SK-N-SH treated with all-trans-retinoic acid at 6 μM for 48 hours (cell line): ENCODE measurements around the gene COL6A2.

Experiments used
- ATAC-seq: fragments of 200-7000 bp; cut with Tn5 transposase; 3 replicates; pipeline ENCODE4 v1.9.1; 2020; ENCODE audit warnings: mild to moderate bottlenecking, moderate library complexity
- ARNTL ChIP-seq: fragments of 450-650 bp; formaldehyde crosslinking; IDR thresholded peaks from 2 replicates; pipeline ENCODE4 v1.5.0; 2020; ENCODE audit warnings: low read depth, mild to moderate bottlenecking, moderate library complexity, borderline replicate concordance
- BACH2 ChIP-seq: fragments of 250-450 bp; sonication (Bioruptor Pico); IDR thresholded peaks from 2 replicates; pipeline ENCODE4 v1.9.0; 2021; ENCODE audit warnings: mild to moderate bottlenecking, borderline replicate concordance
- ESRRG ChIP-seq: fragments of 250-450 bp; sonication (Bioruptor Pico); IDR thresholded peaks from 2 replicates; pipeline ENCODE4 v1.6.1; 2021; ENCODE audit warnings: mild to moderate bottlenecking
- GLIS3 ChIP-seq: fragments of 250-450 bp; sonication (Bioruptor Pico); IDR thresholded peaks from 2 replicates; pipeline ENCODE4 v1.5.0; 2020; ENCODE audit warnings: mild to moderate bottlenecking, moderate library complexity
- ISL1 ChIP-seq: fragments of 250-450 bp; sonication (Bioruptor Pico); IDR thresholded peaks from 2 replicates; pipeline ENCODE4 v2.1.2; 2022; ENCODE audit warnings: mild to moderate bottlenecking, moderate library complexity
- OSR1 ChIP-seq: fragments of 250-450 bp; sonication (Bioruptor Pico); IDR thresholded peaks from 2 replicates; pipeline ENCODE4 v1.8.0; 2022; ENCODE audit warnings: moderate library complexity, mild to moderate bottlenecking, inconsistent platforms
- RARB ChIP-seq: fragments of 250-450 bp; sonication (Bioruptor Pico); IDR thresholded peaks from 2 replicates; pipeline ENCODE4 v1.8.0; 2021; ENCODE audit warnings: mild to moderate bottlenecking, moderate library complexity
- SNAI2 ChIP-seq: fragments of 250-450 bp; sonication (Bioruptor Pico); IDR thresholded peaks from 2 replicates; pipeline ENCODE4 v1.5.0; 2020; ENCODE audit warnings: mild to moderate bottlenecking, moderate library complexity
- TCF4 ChIP-seq: fragments of 250-450 bp; sonication (Bioruptor Pico); IDR thresholded peaks from 2 replicates; pipeline ENCODE4 v1.8.0; 2021; ENCODE audit warnings: mild to moderate bottlenecking, moderate library complexity, borderline replicate concordance
- TOX ChIP-seq: fragments of 250-450 bp; sonication (Bioruptor Pico); IDR thresholded peaks from 2 replicates; pipeline ENCODE4 v1.8.0; 2021; ENCODE audit warnings: mild to moderate bottlenecking, moderate library complexity, borderline replicate concordance
- ZC3H10 ChIP-seq: fragments of 250-450 bp; sonication (Bioruptor Pico); IDR thresholded peaks from 2 replicates; pipeline ENCODE4 v1.5.1; 2021; ENCODE audit warnings: mild to moderate bottlenecking, moderate library complexity
- ZFP3 ChIP-seq: fragments of 250-450 bp; sonication (Bioruptor Pico); IDR thresholded peaks from 2 replicates; pipeline ENCODE4 v1.5.0; 2020; ENCODE audit warnings: mild to moderate bottlenecking, moderate library complexity
- ZFP30 ChIP-seq: fragments of 450-650 bp; formaldehyde crosslinking; IDR thresholded peaks from 2 replicates; pipeline ENCODE4 v1.5.0; 2022; ENCODE audit warnings: mild to moderate bottlenecking, moderate library complexity
- ZNF565 ChIP-seq: fragments of 450-650 bp; formaldehyde crosslinking; conservative IDR thresholded peaks from 2 replicates; pipeline ENCODE4 v1.5.0; 2020; ENCODE audit warnings: low read depth, mild to moderate bottlenecking, moderate library complexity
- ZNF70 ChIP-seq: fragments of 450-650 bp; formaldehyde crosslinking; IDR thresholded peaks from 2 replicates; pipeline ENCODE4 v1.5.0; 2020; ENCODE audit warnings: mild to moderate bottlenecking, moderate library complexity
- ZNF8 ChIP-seq: fragments of 450-650 bp; formaldehyde crosslinking; IDR thresholded peaks from 2 replicates; pipeline ENCODE4 v1.5.0; 2020; ENCODE audit warnings: mild to moderate bottlenecking, moderate library complexity
- TF ChIP-seq, protein P1 (sequence below): fragments of 250-450 bp; sonication (Bioruptor Pico); IDR thresholded peaks from 2 replicates; pipeline ENCODE4 v1.8.0; 2021; ENCODE audit warnings: low read depth, mild to moderate bottlenecking, moderate library complexity, borderline replicate concordance
- TF ChIP-seq, protein P2 (sequence below): fragments of 250-450 bp; sonication (Bioruptor Pico); IDR thresholded peaks from 2 replicates; pipeline ENCODE4 v1.8.0; 2020; ENCODE audit warnings: mild to moderate bottlenecking, moderate library complexity, borderline replicate concordance
- TF ChIP-seq, protein P3 (sequence below): fragments of 250-450 bp; sonication (Bioruptor Pico); IDR thresholded peaks from 2 replicates; pipeline ENCODE4 v1.5.1; 2020; ENCODE audit warnings: low read depth, mild to moderate bottlenecking, moderate library complexity
- TF ChIP-seq, protein P4 (sequence below): fragments of 250-450 bp; sonication (Bioruptor Pico); IDR thresholded peaks from 2 replicates; pipeline ENCODE4 v1.5.1; 2021; ENCODE audit warnings: mild to moderate bottlenecking, moderate library complexity
- TF ChIP-seq, protein P5 (sequence below): fragments of 250-450 bp; sonication (Bioruptor Pico); IDR thresholded peaks from 2 replicates; pipeline ENCODE4 v1.5.0; 2020; ENCODE audit warnings: mild to moderate bottlenecking, moderate library complexity

The COL6A2 gene

DNA sequence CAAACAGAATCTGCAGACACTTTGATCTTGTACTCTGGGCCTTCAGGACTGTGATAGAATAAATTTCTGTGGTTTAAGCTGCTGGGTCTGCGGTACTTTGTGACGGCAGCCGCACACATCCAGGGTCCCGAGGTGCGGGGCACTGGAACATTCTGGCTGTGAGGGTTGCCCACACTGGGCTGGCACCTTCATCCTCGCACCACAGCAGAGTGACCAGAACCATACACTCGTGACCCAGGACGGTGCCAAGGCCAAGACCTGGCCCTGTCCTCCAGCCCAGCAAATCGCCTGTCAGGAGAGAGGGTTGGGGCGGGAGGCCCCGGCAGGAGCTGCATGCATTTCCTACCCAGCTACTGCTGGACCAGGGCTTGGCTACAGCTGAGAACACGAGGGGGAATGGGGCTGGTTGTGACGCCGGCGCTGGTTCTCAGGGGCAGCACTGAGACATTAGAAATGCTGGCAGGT lies 60.1 kb downstream of the COL6A2 start:
- ATAC-seq = no peak
- TF ChIP-seq ZNF565 (CRISPR knock-in tag) = no peak
- TF ChIP-seq OSR1 = no peak
- no peak for TF ChIP-seq ZFP3 (CRISPR knock-in tag)
- no peak for TF ChIP-seq ZFP30
- TF ChIP-seq RARB (CRISPR knock-in tag) = no peak
- TF ChIP-seq ARNTL (CRISPR knock-in tag) = no peak
- TF ChIP-seq, protein P1, sequence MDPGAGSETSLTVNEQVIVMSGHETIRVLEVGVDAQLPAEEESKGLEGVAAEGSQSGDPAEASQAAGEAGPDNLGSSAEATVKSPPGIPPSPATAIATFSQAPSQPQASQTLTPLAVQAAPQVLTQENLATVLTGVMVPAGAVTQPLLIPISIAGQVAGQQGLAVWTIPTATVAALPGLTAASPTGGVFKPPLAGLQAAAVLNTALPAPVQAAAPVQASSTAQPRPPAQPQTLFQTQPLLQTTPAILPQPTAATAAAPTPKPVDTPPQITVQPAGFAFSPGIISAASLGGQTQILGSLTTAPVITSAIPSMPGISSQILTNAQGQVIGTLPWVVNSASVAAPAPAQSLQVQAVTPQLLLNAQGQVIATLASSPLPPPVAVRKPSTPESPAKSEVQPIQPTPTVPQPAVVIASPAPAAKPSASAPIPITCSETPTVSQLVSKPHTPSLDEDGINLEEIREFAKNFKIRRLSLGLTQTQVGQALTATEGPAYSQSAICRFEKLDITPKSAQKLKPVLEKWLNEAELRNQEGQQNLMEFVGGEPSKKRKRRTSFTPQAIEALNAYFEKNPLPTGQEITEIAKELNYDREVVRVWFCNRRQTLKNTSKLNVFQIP (CRISPR knock-in tag) = no peak
- TF ChIP-seq, protein P2, sequence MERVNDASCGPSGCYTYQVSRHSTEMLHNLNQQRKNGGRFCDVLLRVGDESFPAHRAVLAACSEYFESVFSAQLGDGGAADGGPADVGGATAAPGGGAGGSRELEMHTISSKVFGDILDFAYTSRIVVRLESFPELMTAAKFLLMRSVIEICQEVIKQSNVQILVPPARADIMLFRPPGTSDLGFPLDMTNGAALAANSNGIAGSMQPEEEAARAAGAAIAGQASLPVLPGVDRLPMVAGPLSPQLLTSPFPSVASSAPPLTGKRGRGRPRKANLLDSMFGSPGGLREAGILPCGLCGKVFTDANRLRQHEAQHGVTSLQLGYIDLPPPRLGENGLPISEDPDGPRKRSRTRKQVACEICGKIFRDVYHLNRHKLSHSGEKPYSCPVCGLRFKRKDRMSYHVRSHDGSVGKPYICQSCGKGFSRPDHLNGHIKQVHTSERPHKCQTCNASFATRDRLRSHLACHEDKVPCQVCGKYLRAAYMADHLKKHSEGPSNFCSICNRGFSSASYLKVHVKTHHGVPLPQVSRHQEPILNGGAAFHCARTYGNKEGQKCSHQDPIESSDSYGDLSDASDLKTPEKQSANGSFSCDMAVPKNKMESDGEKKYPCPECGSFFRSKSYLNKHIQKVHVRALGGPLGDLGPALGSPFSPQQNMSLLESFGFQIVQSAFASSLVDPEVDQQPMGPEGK = no peak
- TF ChIP-seq, all 23 proteins: peak for 0

DNA sequence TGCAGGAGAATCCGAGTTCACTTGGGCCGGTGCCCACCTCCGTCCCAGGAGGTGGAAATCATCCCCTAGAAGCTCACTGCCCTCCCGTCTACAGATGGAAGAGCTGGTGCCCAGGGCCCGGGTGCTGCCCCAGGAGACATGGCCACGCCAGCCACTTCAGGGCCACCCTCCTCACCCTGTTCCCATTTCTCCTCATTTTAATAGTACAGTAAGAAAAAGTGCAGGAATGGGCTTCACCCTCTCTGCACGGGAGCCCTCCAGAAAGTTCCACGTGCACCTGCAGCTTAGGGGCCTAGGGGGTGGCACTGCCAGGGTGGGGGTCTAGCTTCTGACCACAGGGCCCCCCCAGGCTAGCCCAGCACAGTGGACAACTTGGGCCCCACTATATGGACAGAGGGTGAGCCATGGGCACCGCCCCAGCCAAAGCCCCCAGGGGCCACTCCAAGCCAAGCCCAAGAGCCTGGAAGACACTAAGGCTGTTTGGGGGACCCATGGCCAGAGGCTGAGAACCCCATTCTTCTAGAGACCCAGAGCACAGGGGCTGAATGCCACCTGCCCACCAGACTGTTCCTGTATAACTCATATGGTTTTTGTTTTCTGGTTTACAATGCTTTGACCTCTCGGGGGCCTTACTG lies 60.9 kb downstream of the COL6A2 start:
- TF ChIP-seq TOX (CRISPR knock-in tag) (no peak), ZC3H10 (CRISPR knock-in tag) (no peak), OSR1 (no peak), ESRRG (CRISPR knock-in tag) (no peak), RARB (CRISPR knock-in tag) (no peak), BACH2 (CRISPR knock-in tag) (no peak)
- TF ChIP-seq, protein P3, sequence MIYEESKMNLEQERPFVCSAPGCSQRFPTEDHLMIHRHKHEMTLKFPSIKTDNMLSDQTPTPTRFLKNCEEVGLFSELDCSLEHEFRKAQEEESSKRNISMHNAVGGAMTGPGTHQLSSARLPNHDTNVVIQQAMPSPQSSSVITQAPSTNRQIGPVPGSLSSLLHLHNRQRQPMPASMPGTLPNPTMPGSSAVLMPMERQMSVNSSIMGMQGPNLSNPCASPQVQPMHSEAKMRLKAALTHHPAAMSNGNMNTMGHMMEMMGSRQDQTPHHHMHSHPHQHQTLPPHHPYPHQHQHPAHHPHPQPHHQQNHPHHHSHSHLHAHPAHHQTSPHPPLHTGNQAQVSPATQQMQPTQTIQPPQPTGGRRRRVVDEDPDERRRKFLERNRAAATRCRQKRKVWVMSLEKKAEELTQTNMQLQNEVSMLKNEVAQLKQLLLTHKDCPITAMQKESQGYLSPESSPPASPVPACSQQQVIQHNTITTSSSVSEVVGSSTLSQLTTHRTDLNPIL = no peak
- no peak for ATAC-seq

DNA sequence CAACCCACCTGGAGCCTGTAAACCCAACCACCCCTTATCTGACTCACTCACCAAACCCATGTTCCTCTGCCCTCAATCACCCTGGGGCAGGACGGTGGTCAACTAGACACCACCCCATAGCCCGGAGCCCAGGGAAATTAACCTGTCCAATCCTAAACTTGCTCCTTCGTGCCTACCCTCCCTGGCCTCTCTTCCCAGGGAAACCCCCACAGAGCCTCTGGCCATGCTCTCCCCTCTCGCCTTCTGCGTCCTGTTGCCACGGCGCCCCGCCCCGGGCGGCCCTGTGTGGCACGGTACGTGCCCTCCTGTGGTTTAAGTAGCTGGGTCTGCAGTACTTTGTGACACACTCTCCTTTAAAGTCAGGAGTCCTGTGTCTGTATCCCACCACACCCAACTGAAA lies 61.5 kb downstream of the COL6A2 start:
- TF ChIP-seq BACH2 (CRISPR knock-in tag) = no peak
- no peak for TF ChIP-seq SNAI2 (CRISPR knock-in tag)
- no peak for TF ChIP-seq TOX (CRISPR knock-in tag)
- TF ChIP-seq ESRRG (CRISPR knock-in tag) = no peak
- TF ChIP-seq, protein P1 (CRISPR knock-in tag) = no peak
- TF ChIP-seq ZNF70 (CRISPR knock-in tag) = no peak
- no peak for TF ChIP-seq ZFP30
- TF ChIP-seq, protein P3 = no peak
- no peak for TF ChIP-seq ZNF565 (CRISPR knock-in tag)
- TF ChIP-seq, protein P4, sequence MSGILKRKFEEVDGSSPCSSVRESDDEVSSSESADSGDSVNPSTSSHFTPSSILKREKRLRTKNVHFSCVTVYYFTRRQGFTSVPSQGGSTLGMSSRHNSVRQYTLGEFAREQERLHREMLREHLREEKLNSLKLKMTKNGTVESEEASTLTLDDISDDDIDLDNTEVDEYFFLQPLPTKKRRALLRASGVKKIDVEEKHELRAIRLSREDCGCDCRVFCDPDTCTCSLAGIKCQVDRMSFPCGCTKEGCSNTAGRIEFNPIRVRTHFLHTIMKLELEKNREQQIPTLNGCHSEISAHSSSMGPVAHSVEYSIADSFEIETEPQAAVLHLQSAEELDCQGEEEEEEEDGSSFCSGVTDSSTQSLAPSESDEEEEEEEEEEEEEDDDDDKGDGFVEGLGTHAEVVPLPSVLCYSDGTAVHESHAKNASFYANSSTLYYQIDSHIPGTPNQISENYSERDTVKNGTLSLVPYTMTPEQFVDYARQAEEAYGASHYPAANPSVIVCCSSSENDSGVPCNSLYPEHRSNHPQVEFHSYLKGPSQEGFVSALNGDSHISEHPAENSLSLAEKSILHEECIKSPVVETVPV (CRISPR knock-in tag) = no peak
- no peak for TF ChIP-seq ZNF8
- no peak for TF ChIP-seq ZFP3 (CRISPR knock-in tag)
- TF ChIP-seq OSR1 = no peak
- TF ChIP-seq ISL1 (CRISPR knock-in tag) = no peak
- TF ChIP-seq GLIS3 (CRISPR knock-in tag) = no peak
- TF ChIP-seq, protein P2 = no peak
- no peak for TF ChIP-seq RARB (CRISPR knock-in tag)
- no peak for TF ChIP-seq TCF4
- TF ChIP-seq, protein P5, sequence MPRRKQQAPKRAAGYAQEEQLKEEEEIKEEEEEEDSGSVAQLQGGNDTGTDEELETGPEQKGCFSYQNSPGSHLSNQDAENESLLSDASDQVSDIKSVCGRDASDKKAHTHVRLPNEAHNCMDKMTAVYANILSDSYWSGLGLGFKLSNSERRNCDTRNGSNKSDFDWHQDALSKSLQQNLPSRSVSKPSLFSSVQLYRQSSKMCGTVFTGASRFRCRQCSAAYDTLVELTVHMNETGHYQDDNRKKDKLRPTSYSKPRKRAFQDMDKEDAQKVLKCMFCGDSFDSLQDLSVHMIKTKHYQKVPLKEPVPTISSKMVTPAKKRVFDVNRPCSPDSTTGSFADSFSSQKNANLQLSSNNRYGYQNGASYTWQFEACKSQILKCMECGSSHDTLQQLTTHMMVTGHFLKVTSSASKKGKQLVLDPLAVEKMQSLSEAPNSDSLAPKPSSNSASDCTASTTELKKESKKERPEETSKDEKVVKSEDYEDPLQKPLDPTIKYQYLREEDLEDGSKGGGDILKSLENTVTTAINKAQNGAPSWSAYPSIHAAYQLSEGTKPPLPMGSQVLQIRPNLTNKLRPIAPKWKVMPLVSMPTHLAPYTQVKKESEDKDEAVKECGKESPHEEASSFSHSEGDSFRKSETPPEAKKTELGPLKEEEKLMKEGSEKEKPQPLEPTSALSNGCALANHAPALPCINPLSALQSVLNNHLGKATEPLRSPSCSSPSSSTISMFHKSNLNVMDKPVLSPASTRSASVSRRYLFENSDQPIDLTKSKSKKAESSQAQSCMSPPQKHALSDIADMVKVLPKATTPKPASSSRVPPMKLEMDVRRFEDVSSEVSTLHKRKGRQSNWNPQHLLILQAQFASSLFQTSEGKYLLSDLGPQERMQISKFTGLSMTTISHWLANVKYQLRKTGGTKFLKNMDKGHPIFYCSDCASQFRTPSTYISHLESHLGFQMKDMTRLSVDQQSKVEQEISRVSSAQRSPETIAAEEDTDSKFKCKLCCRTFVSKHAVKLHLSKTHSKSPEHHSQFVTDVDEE (CRISPR knock-in tag) = no peak
- ATAC-seq = no peak
